Fibroblast of mammary gland (primary cell): ENCODE data around the gene CREB1.
"Not testable (repeated sequence)": the region's sequence is repeated elsewhere in the genome, so short reads cannot be mapped to it uniquely, and the experiment has no call there.

Experiments used
- DNase-seq: peaks from one replicate; pipeline ENCODE4 v3.0.0-alpha.2; 2010; ENCODE audit warnings: low read depth
- H3K4me3 ChIP-seq: 2 replicates; pipeline ENCODE4 v1.5.1; 2011; ENCODE audit warnings: low read depth, mild to moderate bottlenecking, low read length, moderate library complexity; ENCODE audit not compliant: control insufficient read depth
- CTCF ChIP-seq: conservative IDR thresholded peaks from 2 replicates; pipeline ENCODE4 v1.5.1; 2011; ENCODE audit warnings: low read depth, low read length, inconsistent platforms; ENCODE audit not compliant: control insufficient read depth, insufficient read depth

Gene CREB1

GRCh38 chr2:207492461-207492860 is 37.3 kb upstream of the CREB1 start:
- no peak for DNase-seq
- H3K4me3 ChIP-seq: no peak overlapping the region
- no peak for TF ChIP-seq CTCF

GRCh38 chr2:207494137-207494536 is 35.6 kb upstream of the CREB1 start:
- no peak for DNase-seq
- H3K4me3 ChIP-seq: no peak overlapping the region
- no peak for TF ChIP-seq CTCF

GRCh38 chr2:207496936-207497335 is 32.8 kb upstream of the CREB1 start:
- DNase-seq, H3K4me3 ChIP-seq: not testable (repeated sequence)

GRCh38 chr2:207497596-207497995 is 32.2 kb upstream of the CREB1 start:
- no peak for TF ChIP-seq CTCF
- DNase-seq: no peak
- H3K4me3 ChIP-seq: no peak overlapping the region

- DNase-seq: no peak
- TF ChIP-seq CTCF: no peak
- no peak overlapping the region for H3K4me3 ChIP-seq
Observed at GRCh38 chr2:207498427-207498826, 31.3 kb upstream of the CREB1 start.

GRCh38 chr2:207499114-207499513 is 30.6 kb upstream of the CREB1 start:
- no peak for TF ChIP-seq CTCF
- DNase-seq: no peak
- no peak overlapping the region for H3K4me3 ChIP-seq

GRCh38 chr2:207501802-207502576 is 27.8 kb upstream of the CREB1 start:
- no peak overlapping the region for H3K4me3 ChIP-seq
- DNase-seq: no peak
- no peak for TF ChIP-seq CTCF
